Muscle of back (tissue), 11 donors: ENCODE results near the gene CD248. TPM values are rescaled to one million over a fixed set of nuclear protein-coding genes. Genes with fewer than 3 reads are reported as not detected.
"Not testable (repeated sequence)": the region's sequence is repeated elsewhere in the genome, so short reads cannot be mapped to it uniquely, and the experiment has no call there.

Experiments used
- DNase-seq, 3 donors: peaks; one replicate each; pipeline versions ENCODE4 v3.0.0 to v3.0.0-alpha.2; 2013
- polyA plus RNA-seq, 10 donors: library from polyadenylated mRNA; unstranded; fragments of 120-200 nt; gene quantifications; one replicate each; pipeline ENCODE4 v1.2.1, GENCODE V29; 2013; ENCODE audit not compliant: insufficient read length in 10 of 10

The CD248 gene
- polyA plus RNA-seq, 10 donors, result 68.8 to 142 (median 96.3) TPM

DNA sequence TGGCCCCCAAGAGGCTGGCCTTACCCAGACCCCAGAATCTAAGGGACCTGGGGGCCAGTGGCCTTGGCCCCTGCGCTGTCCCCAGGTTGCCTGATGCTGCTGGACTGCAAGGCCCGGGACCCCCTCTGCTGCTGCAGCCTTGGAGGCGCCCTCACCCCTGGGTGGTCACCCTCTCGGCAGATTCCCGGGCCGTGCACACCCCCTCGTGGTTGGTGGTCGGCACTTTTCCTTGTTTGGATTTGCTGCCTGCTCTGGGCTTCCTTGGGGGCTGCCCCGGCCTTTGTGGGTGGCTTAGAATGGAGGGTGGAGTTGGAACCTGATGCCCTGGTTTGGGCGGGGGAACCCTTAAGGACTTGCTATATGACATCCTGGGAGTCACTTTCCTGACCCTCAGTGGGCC lies 14.1 kb upstream of the CD248 start:
- DNase-seq, result no peak

DNA sequence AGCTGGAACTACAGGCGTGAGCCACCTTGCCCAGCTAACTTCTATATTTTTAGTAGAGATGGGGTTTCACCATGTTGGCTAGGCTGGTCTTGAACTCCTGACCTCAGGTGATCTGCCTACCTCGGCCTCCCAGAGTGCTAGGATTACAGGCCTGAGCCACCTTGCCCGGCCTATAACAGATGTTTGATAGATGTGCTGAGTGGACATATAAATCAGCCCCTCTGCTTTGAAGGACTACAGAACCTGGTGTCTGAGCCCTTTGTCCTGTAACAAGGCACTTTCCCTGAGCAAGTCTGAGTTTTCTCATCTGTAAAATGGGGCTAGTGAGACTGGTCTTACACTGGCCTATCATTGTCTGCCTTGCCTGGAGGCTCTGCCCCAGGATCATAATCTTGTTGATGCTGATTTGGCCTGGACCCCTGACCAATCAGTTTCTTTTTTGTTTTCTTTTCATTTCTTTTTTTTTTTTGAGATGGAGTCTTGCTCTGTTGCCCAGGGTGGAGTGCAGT lies 12.4 kb upstream of the CD248 start:
- no peak for DNase-seq

DNA sequence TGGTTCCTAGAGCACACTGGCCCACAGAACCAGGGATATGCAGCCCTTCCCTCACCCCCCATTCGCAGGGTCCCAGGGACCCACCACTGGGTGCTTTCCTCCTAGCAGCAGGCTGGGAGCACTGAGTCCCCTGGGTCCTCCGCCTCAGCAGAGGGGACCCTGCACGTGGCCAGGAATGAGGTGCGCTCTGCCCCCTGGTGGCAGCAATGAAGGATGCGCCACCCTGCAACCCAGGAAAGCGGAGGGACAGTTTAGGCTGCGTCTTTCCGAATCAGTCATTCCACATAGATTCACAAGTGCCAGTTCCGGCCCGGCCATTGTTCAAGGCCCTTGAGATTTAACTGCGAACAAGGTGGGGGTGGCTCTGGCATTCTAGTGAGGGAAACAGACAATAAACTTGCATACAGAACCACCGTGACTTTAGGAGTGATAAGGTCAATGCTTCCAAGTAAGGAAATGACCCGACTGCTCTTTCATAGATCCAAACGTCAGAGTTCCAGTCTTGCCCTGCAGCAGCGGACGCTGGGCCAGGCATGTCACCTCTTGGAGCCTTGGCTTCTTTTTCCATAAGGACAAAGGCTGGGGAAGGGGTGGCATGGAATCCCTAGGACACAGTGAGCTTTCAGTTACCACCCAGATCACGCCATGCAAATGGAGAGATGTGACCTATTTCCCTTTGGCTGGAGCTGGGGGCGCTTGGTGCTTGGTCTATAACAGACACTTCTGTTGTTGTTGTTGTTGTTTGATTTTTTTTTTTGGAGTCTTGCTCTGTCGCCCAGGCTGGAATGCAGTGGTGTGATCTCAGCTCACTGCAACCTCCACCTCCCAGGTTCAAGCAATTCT lies 11.7 kb upstream of the CD248 start:
- peak; percentile 70 to 89 (median 81) for DNase-seq

DNA sequence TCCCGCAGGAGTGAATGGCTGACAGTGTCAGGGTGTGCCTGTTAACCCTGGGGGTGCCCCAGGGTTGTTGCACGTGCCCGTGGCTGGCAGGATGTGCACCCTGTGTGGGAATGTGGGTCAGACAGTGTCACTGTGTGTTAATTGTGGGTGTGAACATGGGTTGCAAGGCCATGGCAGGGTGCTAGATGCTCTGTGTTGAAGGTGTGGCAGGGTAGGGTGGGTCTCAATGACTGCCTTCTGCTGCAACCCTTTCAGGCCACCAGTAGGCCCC lies 11.1 kb upstream of the CD248 start:
- no peak for DNase-seq

DNA sequence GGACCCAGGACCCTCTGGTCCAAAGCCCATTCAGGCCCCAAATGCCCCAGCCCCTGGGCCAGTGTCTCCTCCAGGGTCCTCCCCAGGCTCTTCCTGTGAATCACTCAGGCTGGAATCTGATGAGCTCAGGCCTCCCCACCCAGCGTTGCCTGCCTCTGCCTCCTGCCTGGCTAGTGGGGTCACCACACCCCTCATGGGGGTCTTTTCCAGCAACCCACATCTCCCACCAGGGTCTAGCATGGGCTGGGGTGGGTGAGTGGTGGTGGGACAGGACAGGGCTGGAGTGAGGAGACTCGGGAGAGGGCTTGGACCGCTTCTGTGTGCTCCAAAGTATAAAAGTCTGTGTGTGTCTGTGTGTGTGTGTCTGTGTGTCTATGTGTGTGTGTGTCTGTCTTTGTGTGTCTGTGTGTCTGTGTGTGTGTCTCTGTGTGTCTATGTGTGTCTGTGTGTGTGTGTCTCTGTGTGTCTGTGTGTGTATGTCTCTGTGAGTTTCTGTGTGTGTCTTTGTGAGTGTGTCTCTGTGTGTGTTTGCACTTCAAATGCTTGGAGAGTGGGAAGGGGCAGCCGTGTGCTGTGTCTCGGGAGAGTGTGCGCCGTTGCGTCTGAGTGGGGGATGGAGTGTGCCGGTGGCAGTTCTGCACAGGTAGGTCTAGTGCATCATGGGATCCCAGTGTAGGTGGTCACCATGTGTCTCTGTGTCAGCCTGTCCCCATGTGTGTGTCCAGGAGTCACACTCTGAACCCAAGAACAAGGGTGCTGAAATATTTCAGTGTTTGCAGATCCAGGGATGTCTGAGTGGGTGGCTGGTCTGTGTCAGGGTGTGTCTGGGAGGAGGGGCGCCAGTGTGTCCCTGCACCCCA lies 10.6 kb upstream of the CD248 start:
- peak in 2 of 3 donors; percentile 36 to 77 for DNase-seq

DNA sequence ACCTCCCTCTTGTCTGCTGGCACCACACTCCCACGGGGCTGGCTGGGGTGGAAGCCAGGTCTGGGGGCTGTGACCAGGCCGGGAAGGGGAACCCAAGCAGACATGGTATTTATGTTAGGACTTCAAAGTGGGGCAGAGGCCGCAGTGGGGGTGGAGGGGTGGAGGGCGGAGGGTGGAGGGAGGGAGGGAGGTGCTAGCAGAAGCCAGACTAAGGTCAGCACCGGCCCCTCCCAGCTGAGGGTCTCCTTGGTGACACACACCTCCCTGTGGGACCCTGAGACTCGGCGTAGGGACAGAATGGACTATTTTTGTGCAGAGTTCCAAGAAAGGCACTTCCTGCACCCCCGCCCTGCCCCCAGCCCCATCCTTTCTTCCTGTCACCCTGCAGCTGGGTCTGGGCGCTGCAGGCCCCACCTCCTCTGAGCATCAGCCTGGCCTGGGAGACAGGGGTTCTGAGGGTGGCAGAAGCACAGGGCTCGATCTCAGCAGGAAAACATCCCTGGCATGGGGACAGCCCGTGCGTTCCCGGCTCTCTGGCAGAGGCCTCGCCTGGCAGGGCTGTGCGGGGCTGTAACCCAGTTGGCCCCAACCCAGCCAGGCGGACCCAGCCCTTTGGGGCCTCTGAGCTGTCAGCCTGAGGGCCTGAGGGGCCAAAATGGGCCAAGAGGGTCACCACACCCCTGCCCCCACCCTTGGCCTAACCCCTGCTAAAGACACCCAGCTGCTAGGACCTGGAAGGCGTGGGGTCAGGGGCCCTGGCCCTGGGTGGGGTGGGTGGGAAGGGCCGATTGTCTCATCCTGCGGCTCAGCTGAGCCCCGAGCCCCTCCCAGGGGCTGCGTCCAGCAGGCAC lies 9.6 kb upstream of the CD248 start:
- peak in 2 of 3 donors; percentile 63 to 78 for DNase-seq

DNA sequence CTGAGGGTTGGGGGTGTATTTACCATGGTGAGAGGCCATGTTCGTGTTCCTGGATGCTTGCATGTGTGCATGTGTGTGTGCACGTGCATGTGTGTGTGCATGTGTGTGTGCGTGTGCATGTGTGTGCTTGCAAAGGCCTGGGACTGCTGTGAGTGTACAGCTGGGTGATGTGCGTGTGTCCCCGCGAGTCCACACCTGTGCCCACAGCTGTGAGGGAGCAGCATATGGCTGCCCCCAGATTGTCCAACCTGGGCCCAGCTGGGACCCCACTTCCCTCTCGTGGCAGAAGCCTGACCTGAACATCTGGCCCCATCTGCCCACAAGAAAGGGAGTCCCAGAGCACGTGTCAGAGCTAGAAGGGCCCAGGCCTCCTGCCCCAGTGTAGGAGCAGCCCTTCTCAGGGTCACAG lies 8.4 kb upstream of the CD248 start:
- DNase-seq, result peak in 1 of 3 donors; percentile 55

DNA sequence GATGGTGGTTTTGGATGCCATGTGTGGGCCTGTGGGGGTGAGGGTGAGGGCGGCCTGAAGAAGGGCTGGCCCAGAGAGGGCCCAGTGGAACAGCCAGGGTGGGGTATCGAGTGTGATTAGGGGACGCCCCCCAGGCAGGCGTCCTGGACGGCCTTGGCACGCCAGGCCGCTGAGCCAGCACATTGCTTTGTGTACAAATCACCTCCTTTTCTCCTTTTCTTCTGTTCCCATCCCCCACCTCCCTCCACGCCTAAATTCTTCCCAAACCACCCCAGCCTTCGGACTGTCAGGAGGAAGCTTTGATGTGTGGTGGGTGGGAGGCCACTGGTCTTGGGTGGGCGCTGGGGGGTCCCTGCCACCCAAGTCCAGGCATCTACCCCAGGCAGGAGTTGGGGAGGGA lies 7.8 kb upstream of the CD248 start:
- no peak for DNase-seq

DNA sequence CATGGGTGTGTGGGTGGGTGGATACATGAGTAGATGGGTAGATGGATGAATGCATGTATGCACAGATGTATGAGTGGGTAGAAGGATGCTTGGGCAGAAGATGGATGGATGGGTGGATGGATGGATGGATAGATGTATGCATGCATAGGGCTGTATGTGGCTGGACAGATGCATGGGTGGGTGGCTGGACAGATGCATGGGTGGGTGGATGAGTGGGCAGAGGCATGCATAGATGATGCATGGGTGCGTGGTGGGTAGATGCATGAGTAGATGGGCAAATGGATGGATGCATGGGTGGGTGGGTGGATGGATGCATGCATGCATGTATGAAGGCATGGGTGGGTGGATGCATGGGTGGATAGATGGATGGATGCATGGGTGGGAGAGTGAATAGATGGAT lies 6.8 kb upstream of the CD248 start:
- DNase-seq, result no peak

DNA sequence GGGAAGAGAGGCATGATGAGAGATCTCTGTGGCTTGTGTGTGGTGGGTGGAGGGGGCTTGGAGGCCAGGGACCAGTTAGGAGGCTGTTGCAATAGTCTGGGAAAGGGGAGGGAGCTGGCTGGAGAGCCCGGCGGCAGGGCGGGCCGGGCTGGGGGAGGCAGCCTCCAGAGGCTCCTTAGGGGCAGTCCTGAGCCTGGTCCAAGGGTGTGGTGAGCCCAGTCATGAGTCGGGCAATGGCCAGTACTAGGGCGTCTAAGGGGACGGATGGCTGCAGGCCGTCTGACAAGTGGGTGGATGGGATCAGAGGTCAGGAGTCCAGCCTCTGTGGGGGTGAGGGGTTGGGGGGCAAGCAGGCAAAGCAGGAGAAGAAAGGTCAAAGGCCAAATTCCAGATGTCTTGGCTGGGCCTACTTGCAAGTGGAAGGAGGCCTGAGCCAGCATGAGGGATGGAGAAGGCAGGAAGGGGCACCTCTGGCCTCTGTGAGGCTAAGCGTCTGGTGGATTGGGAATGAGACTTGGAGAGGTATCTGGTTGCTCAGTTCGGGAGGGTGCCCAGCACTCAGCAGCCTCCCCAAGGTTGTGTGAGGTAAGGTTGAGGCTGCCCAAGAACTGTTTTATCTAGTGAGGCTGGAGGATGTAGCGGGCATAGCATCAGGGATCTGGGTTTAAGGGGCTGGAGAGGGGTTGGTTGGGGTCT lies 6.0 kb upstream of the CD248 start:
- peak in 1 of 3 donors; percentile 59 for DNase-seq

DNA sequence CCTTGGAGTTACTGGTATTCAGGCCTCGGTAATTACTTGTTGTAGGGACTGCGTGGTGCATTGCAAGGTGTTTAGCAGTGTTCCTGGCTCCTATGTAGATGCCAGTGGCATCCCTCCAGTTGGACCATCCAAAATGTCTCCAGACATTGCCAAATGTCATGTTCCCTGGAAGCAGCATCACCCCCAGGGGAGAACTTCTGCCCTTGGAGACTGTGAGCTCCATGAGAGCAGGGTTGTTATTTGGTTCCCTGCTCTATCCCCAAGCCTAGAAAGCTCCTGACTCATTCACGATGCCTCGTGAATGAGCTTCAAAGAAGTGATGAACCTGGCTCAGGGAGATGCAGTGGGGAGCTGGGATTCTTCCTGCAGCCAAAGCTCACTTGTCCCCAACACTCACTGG lies 4.8 kb upstream of the CD248 start:
- no peak for DNase-seq

DNA sequence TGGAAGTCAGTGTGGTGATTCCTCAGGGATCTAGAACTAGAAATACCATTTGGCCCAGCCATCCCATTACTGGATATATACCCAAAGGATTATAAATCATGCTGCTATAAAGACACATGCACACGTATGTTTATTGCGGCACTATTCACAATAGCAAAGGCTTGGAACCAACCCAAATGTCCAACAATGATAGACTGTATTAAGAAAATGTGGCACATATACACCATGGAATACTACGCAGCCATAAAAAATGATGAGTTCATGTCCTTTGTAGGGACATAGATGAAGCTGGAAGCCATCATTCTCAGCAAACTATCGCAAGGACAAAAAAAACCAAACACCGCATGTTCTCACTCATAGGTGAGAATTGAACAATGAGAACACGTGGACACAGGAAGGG lies 3.9 kb upstream of the CD248 start:
- DNase-seq, result not testable (repeated sequence)

DNA sequence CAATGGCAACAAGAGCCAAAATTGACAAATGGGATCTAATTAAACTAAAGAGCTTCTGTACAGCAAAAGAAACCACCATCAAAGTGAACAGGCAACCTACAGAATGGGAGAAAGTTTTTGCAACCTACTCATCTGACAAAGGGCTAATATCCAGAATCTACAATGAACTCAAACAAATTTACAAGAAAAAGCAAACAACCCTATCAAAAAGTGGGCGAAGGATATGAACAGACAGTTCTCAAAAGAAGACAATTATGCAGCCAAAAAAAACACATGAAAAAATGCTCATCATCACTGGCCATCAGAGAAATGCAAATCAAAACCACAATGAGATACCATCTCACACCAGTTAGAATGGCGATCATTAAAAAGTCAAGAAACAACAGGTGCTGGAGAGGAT lies 3.4 kb upstream of the CD248 start:
- DNase-seq, result not testable (repeated sequence)

DNA sequence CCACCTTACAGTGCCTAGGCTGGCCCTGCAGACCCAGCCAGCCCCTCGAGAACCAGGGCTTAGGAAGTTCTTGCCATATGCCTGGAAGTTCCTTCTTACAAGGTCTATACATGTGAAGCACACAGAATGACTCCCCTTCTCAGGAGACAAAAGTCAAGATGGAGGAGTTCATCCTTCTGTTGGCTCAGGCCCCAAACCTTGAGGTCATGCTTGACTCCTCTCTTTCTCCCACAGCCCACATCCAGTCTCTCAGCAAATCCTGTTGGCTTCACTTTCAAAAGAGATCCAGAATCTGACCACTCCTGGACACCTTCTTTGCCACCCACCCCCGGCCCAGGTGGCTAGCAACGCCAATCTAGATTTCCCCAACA lies 1.7 kb upstream of the CD248 start:
- DNase-seq, result no peak

DNA sequence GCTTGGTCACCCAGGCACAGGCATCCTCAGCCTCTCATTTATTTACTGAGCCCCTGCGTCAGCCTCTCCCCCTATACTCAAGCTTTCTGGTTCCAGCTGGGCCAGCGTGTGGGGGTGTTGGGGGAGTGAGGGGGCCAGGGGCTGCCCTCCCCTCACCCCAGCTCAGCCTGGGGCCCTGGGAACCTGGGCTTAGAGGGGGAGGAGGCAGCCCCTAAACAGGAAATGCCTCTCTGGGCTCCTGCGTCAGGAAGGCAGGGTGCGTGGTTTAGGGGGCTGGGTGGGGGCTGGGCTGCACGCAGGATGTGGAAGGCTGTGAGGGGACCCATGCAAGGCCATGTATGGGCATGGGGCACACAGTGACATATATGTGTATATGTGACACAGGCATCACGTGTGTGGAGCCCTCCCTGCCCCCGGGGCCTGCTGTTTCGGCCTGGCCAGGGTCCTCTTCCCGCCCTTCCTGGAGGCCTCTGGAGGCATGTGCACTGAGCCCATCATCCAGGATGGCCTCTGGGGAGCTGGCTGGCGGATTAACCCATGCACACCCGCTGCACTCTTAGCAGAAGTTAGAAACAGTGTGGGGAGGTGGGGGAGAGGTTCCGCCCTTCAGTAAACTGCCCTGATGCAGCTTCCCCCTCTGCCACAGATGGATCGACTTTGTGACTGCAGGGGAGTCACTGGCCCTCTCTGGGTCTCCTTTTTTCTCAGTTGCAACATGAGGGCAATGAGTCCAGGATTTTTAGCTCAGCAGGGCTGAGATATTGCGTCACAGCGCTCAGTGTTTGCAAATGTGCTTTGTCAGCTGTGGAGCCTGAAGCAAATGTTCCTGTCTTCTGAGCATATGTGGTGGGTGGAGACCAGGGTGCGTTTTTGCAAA lies 1.1 kb upstream of the CD248 start:
- DNase-seq, result peak; percentile 47 to 80 (median 77)

DNA sequence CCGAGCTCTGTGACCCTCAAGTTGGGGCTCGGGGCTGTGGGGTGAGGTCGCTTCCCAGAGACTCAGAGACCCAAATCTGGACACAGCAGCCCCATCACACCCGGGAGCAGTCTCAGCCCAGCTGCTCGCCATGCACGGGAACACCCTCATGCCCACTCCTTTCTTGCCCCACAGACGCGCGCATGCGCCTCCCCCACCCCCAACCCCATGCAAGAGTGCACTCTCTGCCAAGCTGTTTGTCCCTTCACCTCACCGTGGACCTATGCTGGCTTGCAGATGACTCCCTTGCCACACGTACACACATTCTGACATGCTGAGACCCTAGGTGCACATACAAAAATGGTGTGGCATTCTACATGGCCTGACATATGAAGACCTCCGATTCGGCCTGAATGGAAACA lies 478 bp upstream of the CD248 start:
- DNase-seq, result peak; percentile 60 to 86 (median 64)

DNA sequence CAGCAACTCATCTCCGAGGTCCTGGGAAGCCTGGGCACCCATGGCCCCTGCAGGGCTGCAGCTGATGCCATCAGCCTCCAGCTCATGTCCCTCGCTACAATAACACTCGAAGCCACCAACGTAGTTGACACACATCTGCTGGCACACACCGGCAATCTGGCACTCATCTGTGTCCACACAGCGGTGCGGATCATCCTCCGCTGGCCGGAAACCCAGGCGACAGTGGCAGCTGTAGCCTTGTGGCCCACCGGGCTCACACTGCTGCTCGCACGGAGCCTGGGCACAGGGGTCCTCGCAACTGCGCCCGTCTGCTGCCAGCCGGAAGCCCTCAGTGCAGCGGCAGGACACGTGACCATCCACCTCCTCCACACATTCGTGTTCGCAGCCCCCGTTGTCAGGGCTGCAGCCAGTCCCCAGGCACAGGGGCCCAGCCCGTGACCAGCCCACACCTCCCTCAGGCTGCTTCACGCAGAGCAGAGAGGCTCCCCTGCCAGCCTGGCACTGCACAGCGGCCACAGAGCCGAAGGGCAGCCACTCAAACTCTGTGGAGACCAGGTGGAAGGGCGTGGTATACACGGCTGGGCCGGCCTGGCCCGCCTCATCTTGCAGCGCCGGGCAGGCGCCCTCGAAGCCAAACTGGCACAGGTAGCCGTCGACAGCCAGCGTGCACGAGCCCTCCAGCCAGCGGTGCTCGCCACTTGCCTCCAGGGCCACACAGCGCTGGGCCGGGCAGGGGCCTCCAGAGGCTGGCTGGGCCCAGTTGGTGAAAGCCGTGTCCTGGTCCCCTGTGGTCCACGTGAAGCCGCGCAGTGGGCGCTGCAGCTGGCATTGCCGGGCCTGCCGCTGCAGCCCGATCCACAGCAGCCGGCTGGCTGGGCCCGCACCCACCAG lies 678 bp downstream of the CD248 start:
- DNase-seq, result peak in 1 of 3 donors; percentile 42

DNA sequence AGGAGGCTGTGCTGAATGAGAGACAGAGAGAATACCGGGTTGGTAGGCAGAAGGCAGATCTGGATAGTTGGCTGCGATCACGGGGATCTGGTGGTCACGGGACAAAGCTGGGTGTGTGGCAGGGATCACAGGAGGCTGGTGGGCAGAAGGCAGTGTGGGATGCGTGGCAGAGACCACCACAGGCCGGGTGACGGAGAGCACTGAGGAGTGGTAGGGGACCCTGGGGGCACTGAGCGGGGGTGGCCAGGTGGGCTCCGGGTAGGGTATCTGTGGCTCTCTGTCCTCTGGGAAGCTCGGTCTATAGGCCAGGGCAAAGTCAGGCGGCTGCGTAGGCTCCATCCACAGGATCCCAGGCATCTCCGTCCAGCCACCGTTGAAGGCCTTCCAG lies 1.4 kb downstream of the CD248 start:
- no peak for DNase-seq
